Epithelial cell of esophagus (primary cell): ENCODE data around the gene FLII.

Experiments used
- DNase-seq: peaks from one replicate; pipeline ENCODE4 v3.0.0; 2010; ENCODE audit warnings: low read depth
- H3K4me3 ChIP-seq: 2 replicates; pipeline ENCODE4 v1.5.1; 2011; ENCODE audit warnings: mild to moderate bottlenecking, low read length, control low read depth
- TF ChIP-seq, protein P1 (sequence below): IDR thresholded peaks from 2 replicates; pipeline ENCODE4 v1.5.1; 2011; ENCODE audit warnings: low read depth, mild to moderate bottlenecking, low read length, control low read depth, inconsistent platforms; ENCODE audit not compliant: insufficient read depth; ENCODE audit errors: missing control alignments

The FLII gene

GRCh38 chr17:18267366-18267765 is 8.8 kb upstream of the FLII start:
- H3K4me3 ChIP-seq = no peak overlapping the region
- TF ChIP-seq, protein P1, sequence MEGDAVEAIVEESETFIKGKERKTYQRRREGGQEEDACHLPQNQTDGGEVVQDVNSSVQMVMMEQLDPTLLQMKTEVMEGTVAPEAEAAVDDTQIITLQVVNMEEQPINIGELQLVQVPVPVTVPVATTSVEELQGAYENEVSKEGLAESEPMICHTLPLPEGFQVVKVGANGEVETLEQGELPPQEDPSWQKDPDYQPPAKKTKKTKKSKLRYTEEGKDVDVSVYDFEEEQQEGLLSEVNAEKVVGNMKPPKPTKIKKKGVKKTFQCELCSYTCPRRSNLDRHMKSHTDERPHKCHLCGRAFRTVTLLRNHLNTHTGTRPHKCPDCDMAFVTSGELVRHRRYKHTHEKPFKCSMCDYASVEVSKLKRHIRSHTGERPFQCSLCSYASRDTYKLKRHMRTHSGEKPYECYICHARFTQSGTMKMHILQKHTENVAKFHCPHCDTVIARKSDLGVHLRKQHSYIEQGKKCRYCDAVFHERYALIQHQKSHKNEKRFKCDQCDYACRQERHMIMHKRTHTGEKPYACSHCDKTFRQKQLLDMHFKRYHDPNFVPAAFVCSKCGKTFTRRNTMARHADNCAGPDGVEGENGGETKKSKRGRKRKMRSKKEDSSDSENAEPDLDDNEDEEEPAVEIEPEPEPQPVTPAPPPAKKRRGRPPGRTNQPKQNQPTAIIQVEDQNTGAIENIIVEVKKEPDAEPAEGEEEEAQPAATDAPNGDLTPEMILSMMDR = no peak
- no peak for DNase-seq

- H3K4me3 ChIP-seq = no peak overlapping the region
- no peak for DNase-seq
- TF ChIP-seq, protein P1 = no peak
These were observed 5.5 kb upstream of the FLII start for GRCh38 chr17:18263885-18264682.

DNA sequence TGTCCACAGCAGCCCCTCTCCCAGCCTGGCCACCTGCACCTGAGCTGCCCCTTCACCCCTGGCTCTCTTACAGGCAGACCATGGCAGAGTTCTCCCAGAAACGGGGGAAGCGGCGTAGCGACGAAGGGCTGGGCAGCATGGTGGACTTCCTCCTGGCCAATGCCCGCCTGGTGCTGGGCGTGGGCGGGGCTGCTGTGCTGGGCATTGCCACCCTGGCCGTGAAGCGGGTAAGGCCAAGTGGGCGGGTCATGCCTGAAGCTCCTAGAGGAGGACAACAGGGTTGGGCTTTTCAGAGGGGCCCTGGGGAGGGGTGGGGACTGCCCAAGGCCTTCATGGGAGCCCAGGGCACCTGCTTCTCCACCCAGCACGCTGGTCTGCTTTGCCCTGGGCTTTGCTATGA is 4.1 kb upstream of the FLII start:
- TF ChIP-seq, protein P1 = no peak
- H3K4me3 ChIP-seq = no peak overlapping the region

DNA sequence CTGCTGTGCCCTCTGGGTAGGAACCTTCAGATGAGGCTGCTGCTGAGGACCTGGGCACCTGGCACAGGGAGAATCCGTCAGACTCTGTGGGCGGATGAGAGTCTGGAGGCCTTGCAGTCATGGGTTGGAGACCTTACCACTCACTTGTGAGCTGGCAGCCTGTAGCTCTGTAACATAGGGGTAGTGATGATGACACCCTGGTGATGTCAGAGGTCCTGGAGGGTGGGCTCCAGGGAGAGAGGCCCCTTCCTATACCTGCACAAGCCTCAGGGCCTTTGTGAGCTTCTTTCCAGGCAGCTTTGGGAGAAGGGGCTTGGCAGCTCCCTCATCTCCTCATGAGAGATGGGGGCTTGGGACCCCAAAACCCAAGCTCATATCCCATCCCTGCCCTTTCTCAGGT is 3.6 kb upstream of the FLII start:
- DNase-seq = peak; percentile 26
- TF ChIP-seq, protein P1 = no peak
- no peak overlapping the region for H3K4me3 ChIP-seq

More for the DNA sequence above, 4.1 kb upstream of the FLII start:
- DNase-seq = no peak

DNA sequence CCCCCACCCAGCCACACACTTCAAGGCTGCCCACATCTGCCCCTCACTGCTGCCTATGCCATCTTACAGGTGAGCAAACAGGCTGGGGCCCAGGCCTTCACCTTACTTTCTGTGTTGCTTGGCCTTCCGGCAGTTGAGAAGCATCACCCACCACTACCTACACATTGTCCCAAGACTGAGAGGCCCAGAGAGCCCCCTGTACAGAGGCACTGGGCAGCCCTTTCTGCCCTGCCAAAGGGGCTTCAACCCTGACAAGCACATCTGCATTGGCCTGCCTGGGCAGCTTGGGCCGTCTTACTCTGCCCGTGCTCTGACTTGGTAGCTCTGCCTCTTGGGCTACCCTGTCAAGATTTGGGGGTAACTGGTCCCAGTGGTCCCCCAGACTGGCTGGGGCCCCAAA is 3.1 kb upstream of the FLII start:
- TF ChIP-seq, protein P1 = no peak
- no peak for DNase-seq
- H3K4me3 ChIP-seq = peak overlapping the region; percentile 95

DNA sequence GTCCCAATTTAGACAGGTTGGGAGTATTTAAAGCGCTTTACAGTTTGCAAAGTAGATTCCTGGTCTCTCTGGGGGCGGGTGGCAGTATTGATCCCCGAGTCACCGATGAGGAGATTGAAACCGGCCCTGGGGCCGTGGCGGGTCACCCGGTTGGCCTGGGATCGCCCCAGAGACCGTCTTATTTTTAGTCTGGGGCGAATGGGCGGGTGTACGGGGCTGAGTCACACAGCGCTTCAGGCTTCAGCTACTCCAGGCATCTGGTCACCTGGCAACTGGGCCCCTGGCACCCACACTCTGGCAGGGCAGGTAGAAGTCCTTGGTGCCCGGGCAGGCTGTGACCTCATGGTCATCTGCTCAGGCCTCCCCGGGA is 2.6 kb upstream of the FLII start:
- DNase-seq = peak; percentile 82

More for the DNA sequence above, 2.6 kb upstream of the FLII start:
- peak overlapping the region; percentile 95 for H3K4me3 ChIP-seq
- TF ChIP-seq, protein P1 = no peak
